Aorta (tissue), 5 donors: ENCODE data around the gene ITPA. TPM values are rescaled to one million over a fixed set of nuclear protein-coding genes. Genes with fewer than 3 reads are reported as not detected.

ENCODE experiments used
- ATAC-seq: fragments of 200-7000 bp; cut with Tn5 transposase; one replicate; pipeline ENCODE4 v1.9.1; 2022; ENCODE audit warnings: moderate library complexity; ENCODE audit not compliant: low FRiP score
- DNase-seq, 2 donors: peaks; one replicate each; pipeline ENCODE4 v3.0.0-alpha.2; 2020
- H3K27ac ChIP-seq, 2 donors: one replicate each; pipeline ENCODE4 v1.5.1; 2013; ENCODE audit warnings: low read length in 2 of 2, mild to moderate bottlenecking in 2 of 2, moderate library complexity in 2 of 2, control low read depth in 1 of 2, inconsistent platforms in 1 of 2, low read depth in 1 of 2
- H3K27me3 ChIP-seq, 2 donors: one replicate each; pipeline ENCODE4 v1.6.1; 2013; ENCODE audit warnings: control low read depth in 1 of 2, low read length in 1 of 2, mild to moderate bottlenecking in 1 of 2, moderate library complexity in 1 of 2; ENCODE audit not compliant: insufficient read depth in 2 of 2, control insufficient read depth in 1 of 2
- H3K36me3 ChIP-seq, 2 donors: one replicate each; pipeline ENCODE4 v1.6.1; 2013; ENCODE audit warnings: control low read depth in 1 of 2, low read length in 1 of 2, mild to moderate bottlenecking in 1 of 2; ENCODE audit not compliant: insufficient read depth in 2 of 2, control insufficient read depth in 1 of 2
- H3K4me1 ChIP-seq, 2 donors: one replicate each; pipeline ENCODE4 v1.6.1; 2013; ENCODE audit warnings: low read length in 2 of 2, control low read depth in 1 of 2, mild to moderate bottlenecking in 1 of 2, moderate library complexity in 1 of 2; ENCODE audit not compliant: insufficient read depth in 2 of 2, control insufficient read depth in 1 of 2
- H3K4me3 ChIP-seq, 2 donors: one replicate each; pipeline ENCODE4 v1.5.1; 2013; ENCODE audit warnings: low read length in 2 of 2, control low read depth in 1 of 2, mild to moderate bottlenecking in 1 of 2
- H3K9me3 ChIP-seq: one replicate; pipeline ENCODE4 v1.6.1; 2013; ENCODE audit warnings: mild to moderate bottlenecking, low read length; ENCODE audit not compliant: control insufficient read depth
- WGBS, 2 donors: extraction: QIAGEN DNeasy Blood & Tissue Kit; methylation state at CpG; one replicate each; pipeline ENCODE4 v1.1.7; 2013; 5-methylcytosine and 5-hydroxymethylcytosine counted together
- intact Hi-C, 2 donors: fragments of 100-400 bp; cut with DNase I; formaldehyde crosslinking; loops; one replicate each; pipeline versions ENCODE4 v1.14.2 to v1.15.0; 2022
- long read RNA-seq, 2 donors: library from polyadenylated mRNA; unstranded; transcript quantifications; one replicate each; pipeline ENCODE4 v2.0.0, GENCODE V29; 2020 to 2021
- polyA plus RNA-seq, 2 donors: library from polyadenylated mRNA; stranded (reverse); fragments of 200-250 nt; gene quantifications; one replicate each; pipeline ENCODE4 v1.2.3, GENCODE V29; 2013
- total RNA-seq, 2 donors: library from RNA; stranded (reverse); fragmentation: NEBNext Ultra II Directional; extraction: Animal tissue kit (Norgen Biotek cat#: 25700); gene quantifications; one replicate each; pipeline ENCODE4 v1.2.1, GENCODE V29; 2021
- donor health status: healthy with polysubstance abuse.
- donor health status: Bipolar disorder and iron deficiency.
- donor health status: DM: no; HTN: no; CAD: no.
- donor health status: DM: no; HTN: no; CAD: no.
- donor health status: DM: yes; HTN: yes; CAD: no.

Gene ITPA
- total RNA-seq (10 to 100 TPM; 25.9 to 31.1 TPM), polyA plus RNA-seq (10 to 100 TPM; 26.7 to 72.4 TPM)
- long read RNA-seq, donor 1, transcript ITPA-201 (8 exons, 1,185 nt) = major isoform, 26 of 34 reads
- long read RNA-seq, donor 1, partial matches to known transcripts = 1 of 34 reads
- long read RNA-seq, donor 1, other reads (novel, unspliced or antisense) = 5 of 34 reads
- long read RNA-seq, donor 2, transcript ITPA-201 (8 exons, 1,185 nt) = major isoform, 9 of 15 reads
- long read RNA-seq, donor 2, partial matches to known transcripts = 3 of 15 reads
- long read RNA-seq, donor 2, other reads (novel, unspliced or antisense) = 3 of 15 reads

DNA sequence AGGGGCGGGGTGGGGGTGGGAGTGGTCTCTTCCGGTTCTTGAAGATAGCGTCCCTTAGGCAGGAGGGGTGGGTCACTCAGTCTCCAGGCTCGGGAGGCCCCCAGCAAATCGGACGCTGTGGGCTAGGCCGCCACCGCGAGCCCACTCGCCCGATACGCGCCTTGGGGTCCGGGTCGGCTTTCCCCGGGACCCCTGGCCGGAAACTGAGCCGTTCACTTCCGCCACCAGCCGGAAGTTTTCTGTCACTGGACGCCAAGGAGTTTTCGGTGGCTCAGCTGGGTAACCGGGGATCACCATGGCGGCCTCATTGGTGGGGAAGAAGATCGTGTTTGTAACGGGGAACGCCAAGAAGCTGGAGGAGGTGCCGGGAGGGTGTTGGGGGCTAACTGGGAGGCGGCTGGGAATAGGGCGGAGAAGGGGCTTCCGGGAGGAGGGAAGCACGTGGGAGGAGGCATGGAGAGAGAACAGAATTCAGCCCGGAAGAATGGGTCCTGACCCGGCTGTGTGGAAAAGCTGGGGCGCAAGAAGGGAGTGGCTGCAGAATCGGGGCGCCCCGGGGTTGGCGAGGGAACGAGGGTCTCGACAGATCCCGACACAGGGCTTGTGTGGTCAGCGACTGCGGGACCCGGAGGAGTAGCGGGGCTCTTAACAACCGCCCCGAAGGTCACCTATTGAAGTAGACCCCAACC is at the start of gene ITPA:
Gene ITPA, plus strand, starts transcription at position 242 of the 689 bp plus-strand sequence. Its CDS starts 54 bp downstream, at position 296.
- peak; percentile 65 to 83 for DNase-seq
- no peaks in the 10 kb centered on the region for H3K9me3 ChIP-seq
- WGBS, 2 donors = 0% methylated on average over 45 to 48 of the region's 48 CpGs
- intact Hi-C loops = loop anchor here in 1 of 2 donors (10.0 kb wide), 1 partner anchor 165 kb away; the partner anchor contains the start of genes GNRH2 and MRPS26
- H3K36me3 ChIP-seq = peaks cover 0 to 2% of the 10 kb centered on the region in 2 donors
- no peaks in the 10 kb centered on the region for H3K27me3 ChIP-seq
- H3K4me3 ChIP-seq = peak within 1 kb of the TSS; percentile 52 to 59
- no peaks in the 10 kb centered on the region for H3K4me1 ChIP-seq
- peak; percentile 72 for ATAC-seq
- peak within 1 kb of the TSS in 1 of 2 donors; percentile 11 for H3K27ac ChIP-seq

GRCh38 chr20:3160418-3160817 is 48.9 kb upstream of the ITPA start:
- 94 to 96% methylated on average over 6 of the region's 6 CpGs for WGBS, 2 donors
- Histone ChIP-seq H3K4me1 (no peaks in the 10 kb centered on the region), H3K4me3 (no peak overlapping the region), H3K27ac (no peak overlapping the region), H3K27me3 (no peaks in the 10 kb centered on the region), H3K9me3 (no peaks in the 10 kb centered on the region), H3K36me3 (no peaks in the 10 kb centered on the region)
- intact Hi-C loops = no loop called here
- no peak for ATAC-seq
- DNase-seq = peak in 1 of 2 donors; percentile 27

GRCh38 chr20:3161316-3162079 is 47.8 kb upstream of the ITPA start:
- 69 to 70% methylated on average over 5 of the region's 5 CpGs for WGBS, 2 donors
- no peak overlapping the region for H3K27ac ChIP-seq
- no peaks in the 10 kb centered on the region for H3K27me3 ChIP-seq
- DNase-seq (peak in 1 of 2 donors; percentile 31), ATAC-seq (no peak)
- H3K4me1 ChIP-seq = no peaks in the 10 kb centered on the region
- no peaks in the 10 kb centered on the region for H3K9me3 ChIP-seq
- no peaks in the 10 kb centered on the region for H3K36me3 ChIP-seq
- H3K4me3 ChIP-seq = no peak overlapping the region
- intact Hi-C loops = no loop called here

DNA sequence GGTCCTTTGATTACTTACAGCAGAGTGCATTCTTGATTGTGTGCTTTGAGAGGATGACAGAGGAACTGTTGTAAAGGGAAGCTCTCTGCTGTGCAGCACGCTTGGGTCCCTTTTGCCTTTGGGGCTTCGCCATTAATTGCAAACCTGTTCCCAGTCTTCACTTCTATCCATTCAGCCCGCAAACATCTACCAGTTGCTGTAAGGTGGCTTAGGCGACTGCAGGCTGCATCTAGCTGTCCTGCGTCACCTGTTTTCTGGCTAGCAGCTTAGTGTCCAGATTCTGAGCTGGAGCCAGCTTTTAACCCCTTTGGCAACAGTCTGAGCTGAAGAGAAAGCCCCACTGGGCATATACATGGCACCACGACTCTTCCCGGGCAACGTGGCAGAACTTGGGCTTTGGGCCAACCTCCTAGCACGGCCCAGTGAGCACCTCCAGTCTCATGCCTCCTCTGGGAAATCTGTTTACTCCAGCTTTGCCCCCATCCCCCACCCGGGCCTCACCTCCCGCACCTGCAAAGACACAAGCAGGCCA is 47.2 kb upstream of the ITPA start:
- H3K4me3 ChIP-seq = no peak overlapping the region
- 46 to 48% methylated on average over 11 of the region's 11 CpGs for WGBS, 2 donors
- H3K27ac ChIP-seq = no peak overlapping the region
- no peak for ATAC-seq
- no peaks in the 10 kb centered on the region for H3K9me3 ChIP-seq
- DNase-seq = peak in 1 of 2 donors; percentile 64
- intact Hi-C loops = no loop called here
- no peaks in the 10 kb centered on the region for H3K4me1 ChIP-seq
- H3K36me3 ChIP-seq = no peaks in the 10 kb centered on the region
- no peaks in the 10 kb centered on the region for H3K27me3 ChIP-seq

GRCh38 chr20:3163099-3164042 is 45.9 kb upstream of the ITPA start:
- Histone ChIP-seq H3K9me3 (no peaks in the 10 kb centered on the region), H3K27ac (no peak overlapping the region), H3K4me1 (no peaks in the 10 kb centered on the region), H3K4me3 (no peak overlapping the region), H3K27me3 (no peaks in the 10 kb centered on the region), H3K36me3 (no peaks in the 10 kb centered on the region)
- ATAC-seq (no peak), DNase-seq (peak in 1 of 2 donors; percentile 69)
- intact Hi-C loops = no loop called here
- WGBS, 2 donors = 85 to 87% methylated on average over 14 of the region's 14 CpGs

GRCh38 chr20:3164043-3164762 is 45.1 kb upstream of the ITPA start:
- no peak for ATAC-seq
- H3K27ac ChIP-seq = no peak overlapping the region
- WGBS, 2 donors = 85 to 87% methylated on average over 31 to 32 of the region's 32 CpGs
- no peaks in the 10 kb centered on the region for H3K27me3 ChIP-seq
- intact Hi-C loops = no loop called here
- H3K36me3 ChIP-seq = no peaks in the 10 kb centered on the region
- H3K4me3 ChIP-seq = no peak overlapping the region
- no peaks in the 10 kb centered on the region for H3K4me1 ChIP-seq
- DNase-seq = peak in 1 of 2 donors; percentile 61
- H3K9me3 ChIP-seq = no peaks in the 10 kb centered on the region

DNA sequence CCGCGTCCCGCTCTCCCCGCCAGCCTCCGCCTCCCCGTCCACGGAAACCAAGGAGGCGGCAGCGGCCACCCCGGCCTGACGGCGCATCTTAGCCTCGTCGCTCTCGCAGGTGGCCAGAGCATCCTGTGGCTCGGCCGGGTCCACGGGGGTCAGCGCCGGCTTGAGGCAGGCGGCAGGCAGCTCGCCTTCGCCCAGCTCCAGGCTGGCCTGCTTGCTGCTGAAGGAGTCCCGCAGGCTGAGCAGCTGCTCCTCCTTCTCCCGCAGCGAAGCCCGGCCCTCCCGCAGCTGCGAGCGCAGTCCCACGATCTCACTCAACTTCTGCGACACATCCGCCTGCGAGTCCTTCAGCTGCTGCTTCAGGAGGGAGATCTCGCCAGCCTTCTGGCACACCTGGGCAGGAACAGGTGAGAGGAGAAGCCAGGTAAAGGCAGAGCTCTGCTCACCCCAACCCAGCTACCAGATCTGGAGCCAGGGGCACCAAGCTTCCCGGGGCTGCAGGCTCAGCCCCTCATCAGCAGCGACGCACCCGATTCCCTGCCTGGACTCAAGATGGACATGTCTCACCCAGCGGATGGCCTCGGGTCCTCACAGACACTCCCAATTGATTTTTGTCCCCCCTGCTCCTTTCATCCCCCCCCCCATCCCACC is 44.4 kb upstream of the ITPA start:
- Histone ChIP-seq H3K27ac (no peak overlapping the region), H3K9me3 (no peaks in the 10 kb centered on the region), H3K36me3 (no peaks in the 10 kb centered on the region), H3K4me1 (no peaks in the 10 kb centered on the region), H3K4me3 (no peak overlapping the region), H3K27me3 (no peaks in the 10 kb centered on the region)
- intact Hi-C loops = no loop called here
- 86% methylated on average over 39 to 41 of the region's 41 CpGs for WGBS, 2 donors
- DNase-seq (peak; percentile 47 to 62), ATAC-seq (no peak)
